ENCODE data around the gene MYL6. TPM values are rescaled to one million over a fixed set of nuclear protein-coding genes. Genes with fewer than 3 reads are reported as not detected.
"Not testable (repeated sequence)": the region's sequence is repeated elsewhere in the genome, so short reads cannot be mapped to it uniquely, and the experiment has no call there.

Gene MYL6
- total RNA-seq (2014; rRNA removed; shearing (Covaris generic); ENCODE audit: low replicate concordance): 1,658 and 1,845 TPM in 2 replicates

GRCh38 chr12:56158029-56158925 is at the start of gene MYL6:
MYL6 (plus strand) TSS chr12:56158359; CDS start chr12:56158402, 43 bp downstream.
- Histone ChIP-seq H3K9me3 (no peaks in the 10 kb centered on the region), H3K36me3 (peaks cover 55% of the 10 kb centered on the region), H3K27me3 (no peaks in the 10 kb centered on the region), H3K4me3 (peak within 1 kb of the TSS; percentile 78)
- DNase-seq: peak; percentile 96

- Histone ChIP-seq H3K9me3 (no peaks in the 10 kb centered on the region), H3K4me3 (no peak overlapping the region), H3K36me3 (peaks cover 84% of the 10 kb centered on the region), H3K27me3 (no peaks in the 10 kb centered on the region)
- no peak for DNase-seq
Observed at GRCh38 chr12:56110571-56110970, 47.6 kb upstream of the MYL6 start.

- H3K4me3 ChIP-seq: no peak overlapping the region
- H3K27me3 ChIP-seq: no peaks in the 10 kb centered on the region
- peaks cover 64% of the 10 kb centered on the region for H3K36me3 ChIP-seq
- no peaks in the 10 kb centered on the region; the same call in 1 of the 2 replicates for H3K9me3 ChIP-seq
- DNase-seq: no peak
Observed at GRCh38 chr12:56114084-56114483, 44.1 kb upstream of the MYL6 start.

DNA sequence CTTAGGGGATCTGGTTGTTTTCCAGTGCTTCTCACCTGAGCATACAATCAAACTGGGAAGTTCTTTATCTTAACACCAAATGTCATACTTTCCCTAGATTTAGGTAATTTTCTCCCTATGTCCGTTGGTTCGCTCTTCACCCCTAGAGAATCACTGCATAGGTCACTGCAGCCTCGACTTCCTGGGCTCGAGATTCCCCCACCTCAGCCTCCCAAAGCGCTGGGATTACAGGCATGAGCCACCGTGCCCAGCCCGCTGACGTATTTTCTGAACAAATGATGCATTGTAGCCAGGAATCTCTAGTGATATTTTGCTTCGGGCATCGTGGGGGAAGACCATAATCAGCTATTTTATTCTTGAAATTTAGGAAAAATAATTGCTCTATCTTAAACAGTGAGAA is 42.8 kb upstream of the MYL6 start:
- peak; percentile 52 for DNase-seq
- H3K9me3 ChIP-seq: no peaks in the 10 kb centered on the region; the same call in 1 of the 2 replicates
- peaks cover 59% of the 10 kb centered on the region for H3K36me3 ChIP-seq
- peak overlapping the region; percentile 85 for H3K4me3 ChIP-seq
- no peaks in the 10 kb centered on the region for H3K27me3 ChIP-seq

DNA sequence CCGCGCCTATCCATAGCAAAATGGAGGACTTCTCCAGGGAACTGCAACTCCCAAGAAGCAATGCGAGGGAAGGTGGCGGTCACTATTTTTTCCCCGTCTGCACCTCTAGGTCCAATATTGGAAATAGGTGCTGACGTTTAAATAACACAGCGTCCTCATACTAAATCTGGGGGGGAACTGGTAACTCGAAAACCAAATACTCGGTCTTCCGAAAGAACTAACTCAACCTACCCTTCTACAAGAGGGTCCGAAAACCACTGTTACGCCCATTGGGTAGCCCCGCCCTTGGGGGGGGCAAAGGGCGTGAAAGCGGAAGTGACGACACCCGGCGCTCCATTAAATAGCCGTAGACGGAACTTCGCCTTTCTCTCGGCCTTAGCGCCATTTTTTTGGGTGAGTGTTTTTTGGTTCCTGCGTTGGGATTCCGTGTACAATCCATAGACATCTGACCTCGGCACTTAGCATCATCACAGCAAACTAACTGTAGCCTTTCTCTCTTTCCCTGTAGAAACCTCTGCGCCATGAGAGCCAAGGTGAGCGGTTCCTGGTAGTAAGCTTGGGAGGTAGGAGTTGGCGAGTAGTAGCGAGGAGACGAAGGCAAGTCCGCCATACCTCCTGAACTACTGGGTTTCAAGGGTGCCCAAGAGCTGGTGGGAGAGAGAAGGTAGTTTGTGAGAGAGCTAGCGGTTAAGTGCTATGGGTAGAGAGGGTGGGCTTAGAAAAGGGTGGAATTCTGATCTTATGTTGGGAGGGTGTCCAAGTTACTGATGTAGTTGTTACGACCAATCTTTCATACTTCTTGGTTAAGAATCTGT is 41.7 kb upstream of the MYL6 start, which contains the start of gene RPL41:
Gene RPL41, plus strand, starts transcription at position 367 of the 815 bp plus-strand sequence.
- Histone ChIP-seq H3K27me3 (no peaks in the 10 kb centered on the region), H3K9me3 (no peaks in the 10 kb centered on the region; the same call in 1 of the 2 replicates), H3K36me3 (peaks cover 58% of the 10 kb centered on the region), H3K4me3 (peak within 1 kb of the TSS; percentile 85)
- peak; percentile 87 for DNase-seq

- H3K4me3 ChIP-seq: peak overlapping the region; percentile 85
- H3K27me3 ChIP-seq, H3K9me3 ChIP-seq, DNase-seq: not testable (repeated sequence)
- H3K36me3 ChIP-seq: peaks cover 51% of the 10 kb centered on the region
Observed at GRCh38 chr12:56117082-56117706, 41.0 kb upstream of the MYL6 start.

DNA sequence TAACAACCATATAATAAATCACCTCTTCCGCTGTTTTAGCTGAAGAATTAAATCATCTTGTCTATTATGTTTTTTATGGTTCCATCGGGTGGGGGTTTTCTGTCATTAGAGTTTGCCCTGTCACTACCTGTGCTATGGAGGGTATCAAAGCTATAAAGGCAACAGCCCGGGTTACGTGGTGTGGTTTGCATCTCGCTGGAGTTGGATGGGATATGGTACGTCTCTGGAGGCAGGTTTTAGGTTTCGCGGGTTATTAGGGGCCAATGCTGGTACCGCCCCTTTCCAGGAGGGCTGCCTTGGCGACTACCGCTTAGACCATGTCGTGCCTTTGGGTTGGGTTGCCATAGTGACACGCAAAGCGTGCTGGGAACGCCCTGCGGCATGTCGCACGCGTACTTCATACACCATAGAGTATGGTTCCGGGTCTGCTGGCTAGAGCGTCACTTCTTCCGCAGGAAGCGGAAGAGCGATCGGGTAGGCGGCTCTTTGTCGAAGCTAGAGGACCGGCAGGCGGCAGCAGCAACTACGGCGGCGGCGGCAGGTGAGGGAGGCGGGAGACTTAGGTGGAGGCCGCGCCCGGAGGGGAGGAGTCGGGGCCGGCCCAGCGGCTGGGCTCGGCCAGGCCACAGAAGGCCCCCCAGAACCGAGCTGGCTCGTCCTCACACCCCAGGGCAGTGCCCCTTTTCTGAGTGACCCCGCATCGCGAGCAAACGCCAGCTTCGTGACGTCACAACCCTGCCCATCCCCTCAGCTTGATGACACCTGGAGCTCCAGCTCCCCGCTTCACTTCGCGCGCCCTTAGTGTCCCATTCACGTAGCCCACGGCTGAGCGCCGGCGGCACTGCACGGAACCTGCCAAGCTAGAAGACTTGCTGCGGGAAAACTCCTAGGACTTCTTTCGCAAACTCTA is 40.1 kb upstream of the MYL6 start, which contains the start of gene ZC3H10:
Gene ZC3H10, plus strand, starts transcription at position 489 of the 910 bp plus-strand sequence. CDS start 2,297 bp downstream, outside the sequence.
- H3K9me3 ChIP-seq: no peaks in the 10 kb centered on the region; the same call in 1 of the 2 replicates
- DNase-seq: peak; percentile 99
- H3K27me3 ChIP-seq: no peaks in the 10 kb centered on the region
- H3K36me3 ChIP-seq: peaks cover 45% of the 10 kb centered on the region
- peak within 1 kb of the TSS; percentile 85 for H3K4me3 ChIP-seq

GRCh38 chr12:56118688-56119357 is 39.3 kb upstream of the MYL6 start:
- no peak for DNase-seq
- Histone ChIP-seq H3K9me3 (no peaks in the 10 kb centered on the region; the same call in 1 of the 2 replicates), H3K27me3 (no peaks in the 10 kb centered on the region), H3K4me3 (peak overlapping the region; percentile 85), H3K36me3 (peaks cover 38% of the 10 kb centered on the region)

DNA sequence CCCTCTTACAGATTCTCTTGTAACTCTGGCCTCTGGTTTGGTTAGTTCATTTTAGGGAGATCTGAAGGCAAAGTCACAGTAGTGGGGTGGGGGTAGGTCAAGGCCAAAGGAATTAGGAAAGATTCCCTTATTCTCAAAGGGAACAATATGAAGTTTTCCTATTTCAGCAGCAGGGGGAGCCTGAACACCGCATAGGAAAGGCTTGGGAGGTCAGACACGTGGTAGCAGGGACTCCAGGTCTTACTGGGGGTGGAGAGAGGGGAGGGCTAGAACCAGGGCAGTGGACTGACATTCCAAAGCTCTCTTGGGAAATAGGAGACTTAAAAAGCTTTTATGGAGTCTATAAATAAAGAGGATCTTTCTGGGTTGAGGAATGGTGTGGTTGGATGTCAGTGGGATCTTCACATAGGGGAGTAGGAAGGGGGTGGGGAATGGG is 38.8 kb upstream of the MYL6 start:
- H3K36me3 ChIP-seq: peaks cover 33% of the 10 kb centered on the region
- no peaks in the 10 kb centered on the region; the same call in 1 of the 2 replicates for H3K9me3 ChIP-seq
- peak; percentile 82 for DNase-seq

GRCh38 chr12:56120158-56120846 is 37.9 kb upstream of the MYL6 start:
- no peaks in the 10 kb centered on the region; the same call in 1 of the 2 replicates for H3K9me3 ChIP-seq
- no peak for DNase-seq
- H3K36me3 ChIP-seq: peaks cover 34% of the 10 kb centered on the region
- H3K4me3 ChIP-seq: no peak overlapping the region
- no peaks in the 10 kb centered on the region for H3K27me3 ChIP-seq

More for the DNA sequence above, 38.8 kb upstream of the MYL6 start:
- no peaks in the 10 kb centered on the region for H3K27me3 ChIP-seq
- H3K4me3 ChIP-seq: peak overlapping the region; percentile 85

DNA sequence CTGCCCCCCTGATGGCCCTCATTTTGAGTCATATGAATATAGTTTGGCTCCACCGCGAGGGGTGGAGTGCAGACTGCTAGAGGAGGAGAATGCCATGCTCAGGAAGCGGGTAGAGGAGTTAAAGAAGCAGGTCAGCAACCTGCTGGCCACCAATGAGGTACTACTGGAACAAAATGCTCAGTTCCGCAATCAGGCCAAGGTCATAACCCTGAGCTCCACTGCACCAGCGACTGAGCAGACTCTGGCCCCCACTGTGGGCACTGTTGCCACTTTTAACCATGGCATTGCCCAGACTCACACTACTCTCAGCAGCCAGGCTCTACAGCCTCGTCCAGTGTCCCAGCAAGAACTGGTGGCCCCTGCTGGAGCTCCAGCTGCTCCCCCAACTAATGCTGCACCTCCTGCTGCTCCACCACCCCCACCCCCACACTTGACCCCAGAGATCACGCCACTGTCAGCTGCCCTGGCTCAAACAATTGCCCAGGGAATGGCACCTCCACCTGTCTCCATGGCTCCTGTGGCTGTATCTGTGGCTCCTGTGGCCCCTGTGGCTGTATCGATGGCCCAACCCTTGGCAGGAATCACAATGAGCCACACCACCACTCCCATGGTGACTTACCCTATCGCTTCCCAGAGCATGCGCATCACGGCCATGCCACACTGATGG is 36.8 kb upstream of the MYL6 start:
- no peak for DNase-seq
- no peaks in the 10 kb centered on the region; the same call in 1 of the 2 replicates for H3K9me3 ChIP-seq
- H3K27me3 ChIP-seq: no peaks in the 10 kb centered on the region
- peaks cover 36% of the 10 kb centered on the region for H3K36me3 ChIP-seq
- H3K4me3 ChIP-seq: no peak overlapping the region

DNA sequence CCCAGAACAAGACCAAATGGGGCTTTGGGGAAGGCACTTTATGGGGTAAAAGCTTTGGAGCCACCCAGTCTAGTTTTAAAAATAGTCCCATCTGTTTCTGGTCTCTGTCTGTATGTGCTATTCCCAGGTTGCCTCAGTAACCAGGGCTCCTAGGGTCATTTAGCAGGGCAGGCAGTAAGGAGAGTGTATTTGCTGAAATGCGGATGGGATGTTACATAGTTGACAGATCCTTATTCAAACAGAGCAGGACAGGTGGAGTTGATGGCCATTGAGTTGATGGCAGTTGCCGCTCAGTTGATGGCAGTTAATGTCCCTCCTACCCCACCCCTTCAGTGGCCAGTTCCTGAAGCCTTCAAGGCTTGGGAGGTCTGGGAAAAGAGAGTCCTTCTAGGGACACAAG is 35.5 kb upstream of the MYL6 start:
- no peak for DNase-seq
- Histone ChIP-seq H3K27me3 (no peaks in the 10 kb centered on the region), H3K36me3 (peaks cover 25% of the 10 kb centered on the region), H3K4me3 (no peak overlapping the region), H3K9me3 (no peaks in the 10 kb centered on the region)

- no peak overlapping the region for H3K4me3 ChIP-seq
- no peak for DNase-seq
- H3K9me3 ChIP-seq: no peaks in the 10 kb centered on the region
- peaks cover 23% of the 10 kb centered on the region for H3K36me3 ChIP-seq
- no peaks in the 10 kb centered on the region for H3K27me3 ChIP-seq
Observed at GRCh38 chr12:56124133-56124532, 34.0 kb upstream of the MYL6 start.

- no peaks in the 10 kb centered on the region for H3K27me3 ChIP-seq
- peaks cover 23% of the 10 kb centered on the region for H3K36me3 ChIP-seq
- DNase-seq: no peak
- H3K4me3 ChIP-seq: no peak overlapping the region
- H3K9me3 ChIP-seq: no peaks in the 10 kb centered on the region
Observed at GRCh38 chr12:56126732-56127239, 31.4 kb upstream of the MYL6 start.

Data from MG63 (cell line).